Measurements from ENCODE around the gene EML6. TPM values are rescaled to one million over a fixed set of nuclear protein-coding genes. Genes with fewer than 3 reads are reported as not detected.

The EML6 gene
- polyA plus RNA-seq, 1 donor (not counting 4 experiments of a cell fraction or from before 2014, with no cell fraction given), result 0.96 TPM

DNA sequence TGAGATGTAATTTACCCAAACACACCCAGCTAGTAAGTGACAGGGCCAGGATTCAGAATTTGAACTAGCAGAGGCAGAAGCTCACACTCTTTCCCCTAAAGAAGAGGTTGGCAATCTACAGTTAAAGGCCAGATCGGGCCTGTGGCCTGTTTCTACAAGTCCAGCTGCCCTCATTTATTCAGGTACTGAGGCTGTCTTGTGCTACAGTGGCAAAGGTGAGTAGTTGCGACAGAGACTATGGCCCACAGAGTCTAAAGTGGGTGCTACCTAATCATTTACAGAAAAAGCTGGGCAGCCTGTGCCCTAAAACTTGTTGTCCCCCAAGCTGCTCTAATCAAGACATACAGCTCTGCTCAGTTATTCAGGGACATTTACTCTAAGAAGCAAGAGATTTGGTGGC lies 240.0 kb downstream of the EML6 start:
- Histone ChIP-seq H4K20me1 (ENCODE audit: control insufficient read depth, extremely low read depth, insufficient read depth, low read length) (no peaks in the 10 kb centered on the region), H3K4me1 (ENCODE audit: control insufficient read depth, extremely low read depth, insufficient read depth, low read length) (peaks cover 20% of the 10 kb centered on the region), H3K4me3 (ENCODE audit: control insufficient read depth in 2 of 3, extremely low read depth in 1 of 3, insufficient read depth in 2 of 3, low read depth in 1 of 3, low read length in 3 of 3) (no peak overlapping the region), H3K79me2 (ENCODE audit: control insufficient read depth, insufficient read depth, low read length) (no peaks in the 10 kb centered on the region), H3K27ac (ENCODE audit: control insufficient read depth, insufficient read depth, low read length) (no peak overlapping the region), H3K36me3 (ENCODE audit: control insufficient read depth in 2 of 2, extremely low read depth in 1 of 2, insufficient read depth in 2 of 2, low read length in 2 of 2) (peaks cover 0 to 4% of the 10 kb centered on the region in 2 experiments), H3K9me3 (ENCODE audit: control insufficient read depth, low read depth, low read length) (no peaks in the 10 kb centered on the region), H2AFZ (ENCODE audit: control insufficient read depth, low read length) (no peak overlapping the region), H3K9me1 (ENCODE audit: control insufficient read depth, extremely low read depth, insufficient read depth, low read length) (no peaks in the 10 kb centered on the region), H3K27me3 (ENCODE audit: control insufficient read depth, extremely low read depth, insufficient read depth, low read length) (no peaks in the 10 kb centered on the region), H3K4me2 (ENCODE audit: control insufficient read depth, extremely low read depth, insufficient read depth, low read depth, low read length) (no peak overlapping the region), H3K9ac (ENCODE audit: control insufficient read depth, extremely low read depth, insufficient read depth, low read length) (no peak overlapping the region)
- TF ChIP-seq, protein P1, sequence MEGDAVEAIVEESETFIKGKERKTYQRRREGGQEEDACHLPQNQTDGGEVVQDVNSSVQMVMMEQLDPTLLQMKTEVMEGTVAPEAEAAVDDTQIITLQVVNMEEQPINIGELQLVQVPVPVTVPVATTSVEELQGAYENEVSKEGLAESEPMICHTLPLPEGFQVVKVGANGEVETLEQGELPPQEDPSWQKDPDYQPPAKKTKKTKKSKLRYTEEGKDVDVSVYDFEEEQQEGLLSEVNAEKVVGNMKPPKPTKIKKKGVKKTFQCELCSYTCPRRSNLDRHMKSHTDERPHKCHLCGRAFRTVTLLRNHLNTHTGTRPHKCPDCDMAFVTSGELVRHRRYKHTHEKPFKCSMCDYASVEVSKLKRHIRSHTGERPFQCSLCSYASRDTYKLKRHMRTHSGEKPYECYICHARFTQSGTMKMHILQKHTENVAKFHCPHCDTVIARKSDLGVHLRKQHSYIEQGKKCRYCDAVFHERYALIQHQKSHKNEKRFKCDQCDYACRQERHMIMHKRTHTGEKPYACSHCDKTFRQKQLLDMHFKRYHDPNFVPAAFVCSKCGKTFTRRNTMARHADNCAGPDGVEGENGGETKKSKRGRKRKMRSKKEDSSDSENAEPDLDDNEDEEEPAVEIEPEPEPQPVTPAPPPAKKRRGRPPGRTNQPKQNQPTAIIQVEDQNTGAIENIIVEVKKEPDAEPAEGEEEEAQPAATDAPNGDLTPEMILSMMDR (optimal IDR thresholded peaks at IDR 0.05 in 1 of 3, IDR thresholded peaks at IDR 0.05 in 1 of 3, conservative IDR thresholded peaks at IDR 0.05 in 1 of 3; ENCODE audit: extremely low read depth in 1 of 3, insufficient read depth in 2 of 3, low read length in 3 of 3), result no peak
- TF ChIP-seq EZH2 (IDR thresholded peaks at IDR 0.05; ENCODE audit: low read length), result no peak
- DNase-seq (ENCODE audit: low read depth, low spot score), result no peak
- dilution Hi-C loops (cut with MboI; ENCODE audit: extremely low pct_ligation_motif_present, low sequenced_read_pairs), result no loop called here
- FAIRE-seq, result no peak

DNA sequence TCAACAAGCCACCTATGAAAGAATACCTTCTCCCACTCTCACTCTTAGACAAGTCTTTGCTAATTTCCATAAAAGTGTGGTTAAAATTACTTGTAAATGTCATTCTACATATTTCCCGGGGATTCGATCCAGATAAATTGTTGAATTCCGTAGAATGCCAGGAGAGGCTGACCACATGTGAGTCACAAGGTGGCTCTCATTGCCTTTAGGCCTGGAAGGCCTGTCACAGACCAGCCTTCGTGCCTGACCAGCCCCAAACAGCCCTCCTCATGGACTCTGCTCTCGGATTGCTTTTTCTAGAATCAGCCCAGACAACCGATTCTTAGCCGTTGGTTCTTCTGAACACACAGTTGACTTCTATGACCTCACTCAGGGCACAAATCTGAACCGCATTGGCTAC lies 240.8 kb downstream of the EML6 start:
- Histone ChIP-seq H3K9me1 (ENCODE audit: control insufficient read depth, extremely low read depth, insufficient read depth, low read length) (no peaks in the 10 kb centered on the region), H3K9me3 (ENCODE audit: control insufficient read depth, low read depth, low read length) (no peaks in the 10 kb centered on the region), H3K4me1 (ENCODE audit: control insufficient read depth, extremely low read depth, insufficient read depth, low read length) (peaks cover 20% of the 10 kb centered on the region), H3K9ac (ENCODE audit: control insufficient read depth, extremely low read depth, insufficient read depth, low read length) (no peak overlapping the region), H3K27ac (ENCODE audit: control insufficient read depth, insufficient read depth, low read length) (no peak overlapping the region), H3K79me2 (ENCODE audit: control insufficient read depth, insufficient read depth, low read length) (no peaks in the 10 kb centered on the region), H3K4me3 (ENCODE audit: control insufficient read depth in 2 of 3, extremely low read depth in 1 of 3, insufficient read depth in 2 of 3, low read depth in 1 of 3, low read length in 3 of 3) (no peak overlapping the region), H3K36me3 (ENCODE audit: control insufficient read depth in 2 of 2, extremely low read depth in 1 of 2, insufficient read depth in 2 of 2, low read length in 2 of 2) (peaks cover 1 to 4% of the 10 kb centered on the region in 2 experiments), H2AFZ (ENCODE audit: control insufficient read depth, low read length) (no peak overlapping the region), H4K20me1 (ENCODE audit: control insufficient read depth, extremely low read depth, insufficient read depth, low read length) (no peaks in the 10 kb centered on the region), H3K27me3 (ENCODE audit: control insufficient read depth, extremely low read depth, insufficient read depth, low read length) (no peaks in the 10 kb centered on the region), H3K4me2 (ENCODE audit: control insufficient read depth, extremely low read depth, insufficient read depth, low read depth, low read length) (no peak overlapping the region)
- TF ChIP-seq EZH2 (IDR thresholded peaks at IDR 0.05; ENCODE audit: low read length), result no peak
- TF ChIP-seq, protein P1 (optimal IDR thresholded peaks at IDR 0.05 in 1 of 3, IDR thresholded peaks at IDR 0.05 in 1 of 3, conservative IDR thresholded peaks at IDR 0.05 in 1 of 3; ENCODE audit: extremely low read depth in 1 of 3, insufficient read depth in 2 of 3, low read length in 3 of 3), result no peak
- dilution Hi-C loops (cut with MboI; ENCODE audit: extremely low pct_ligation_motif_present, low sequenced_read_pairs), result no loop called here
- FAIRE-seq, result no peak
- DNase-seq (ENCODE audit: low read depth, low spot score), result no peak

Measured in keratinocyte (primary cell).